Effector memory CD4-positive, alpha-beta T cell (primary cell): ENCODE data around the gene PPP6R1.

ENCODE experiments used
- DNase-seq, 3 donors: peaks; one replicate each; pipeline ENCODE4 v3.0.0-alpha.2; 2020
- H3K27ac ChIP-seq: 2 replicates; pipeline ENCODE4 v1.7.0; 2013; ENCODE audit warnings: mild to moderate bottlenecking, low read length, moderate library complexity; ENCODE audit not compliant: insufficient read depth, poor library complexity, severe bottlenecking
- H3K27me3 ChIP-seq: replicated peaks from 2 replicates; pipeline ENCODE4 v1.7.0; 2013; ENCODE audit warnings: mild to moderate bottlenecking, low read length; ENCODE audit not compliant: insufficient read depth, control insufficient read depth, poor library complexity, severe bottlenecking
- H3K36me3 ChIP-seq: 2 replicates; pipeline ENCODE4 v1.7.0; 2013; ENCODE audit warnings: mild to moderate bottlenecking, low read length, moderate library complexity; ENCODE audit not compliant: control insufficient read depth, insufficient read depth
- H3K4me1 ChIP-seq: 2 replicates; pipeline ENCODE4 v1.7.0; 2013; ENCODE audit warnings: low read length, mild to moderate bottlenecking; ENCODE audit not compliant: control insufficient read depth, insufficient read depth, poor library complexity, severe bottlenecking
- H3K4me3 ChIP-seq: 2 replicates; pipeline ENCODE4 v1.7.0; 2013; ENCODE audit warnings: low read length, low read depth, mild to moderate bottlenecking; ENCODE audit not compliant: insufficient read depth, poor library complexity, severe bottlenecking
- H3K9me3 ChIP-seq: 2 replicates; pipeline ENCODE4 v1.7.0; 2013; ENCODE audit warnings: mild to moderate bottlenecking, low read length, moderate library complexity; ENCODE audit not compliant: control insufficient read depth

Gene PPP6R1

DNA sequence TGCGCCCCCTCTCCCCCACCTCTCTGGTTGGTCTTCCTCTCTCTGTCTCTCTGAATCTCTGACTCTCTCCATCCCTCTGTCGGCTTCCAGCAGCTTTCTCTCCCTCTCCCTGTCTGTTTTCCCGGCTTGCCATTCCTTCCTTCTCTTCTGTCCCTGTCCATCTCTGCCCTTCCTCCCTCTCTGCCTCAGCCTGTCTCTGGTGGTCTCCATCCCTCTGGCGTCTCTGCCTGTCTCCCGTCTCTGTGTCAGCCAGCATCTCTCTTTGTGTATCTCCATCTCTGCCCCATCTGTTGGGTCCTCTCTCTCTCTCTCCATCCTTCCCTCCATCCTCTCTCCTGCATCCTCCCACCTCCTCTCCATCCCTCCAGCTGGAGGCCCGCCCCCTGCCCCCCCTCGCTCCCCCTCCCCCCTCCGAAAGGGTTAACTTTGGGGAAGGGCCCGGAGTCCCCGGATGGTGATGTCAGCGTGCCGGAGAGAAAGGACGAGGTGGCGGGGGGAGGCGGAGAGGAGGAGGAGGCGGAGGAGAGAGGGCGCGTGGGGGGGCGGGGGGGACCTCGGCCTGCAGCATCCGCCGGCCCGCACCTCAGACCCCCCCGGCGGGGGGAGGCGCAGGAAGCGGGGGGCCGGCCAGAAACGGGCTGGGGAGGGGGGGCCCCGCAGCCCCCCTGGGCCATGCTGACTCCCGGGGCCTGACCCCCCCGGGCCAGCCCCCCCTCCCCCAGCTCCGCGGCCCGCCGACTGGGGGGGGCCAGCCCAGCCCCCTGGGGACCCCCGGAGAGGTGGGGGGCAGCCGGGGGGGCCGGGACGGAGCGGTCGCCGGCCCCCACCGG, 24.9 kb upstream of the PPP6R1 start, which contains the start of gene BRSK1:
BRSK1 (plus strand) TSS at position 450 of the 830 bp plus-strand sequence. CDS start 446 bp downstream, outside the sequence.
- no peaks in the 10 kb centered on the region for H3K36me3 ChIP-seq
- H3K4me1 ChIP-seq, result peaks cover 13% of the 10 kb centered on the region
- no peak within 1 kb of the TSS for H3K4me3 ChIP-seq
- H3K9me3 ChIP-seq, result no peaks in the 10 kb centered on the region
- DNase-seq, result no peak
- peak within 1 kb of the TSS; percentile 18 for H3K27ac ChIP-seq
- H3K27me3 ChIP-seq, result no peaks in the 10 kb centered on the region

- no peaks in the 10 kb centered on the region for H3K27me3 ChIP-seq
- H3K4me3 ChIP-seq, result peak within 1 kb of the TSS; percentile 84
- peaks cover 15% of the 10 kb centered on the region for H3K36me3 ChIP-seq
- peak; percentile 93 to 96 (median 93) for DNase-seq
- H3K9me3 ChIP-seq, result no peaks in the 10 kb centered on the region
- peaks cover 13% of the 10 kb centered on the region for H3K4me1 ChIP-seq
- peak within 1 kb of the TSS; percentile 75 for H3K27ac ChIP-seq
Measured at GRCh38 chr19:55279770-55280643, 21.2 kb upstream of the PPP6R1 start, which contains the start of gene HSPBP1. Gene HSPBP1 (minus strand): TSS chr19:55280110. CDS start chr19:55279608, 502 bp downstream.

- Histone ChIP-seq H3K36me3 (peaks cover 15% of the 10 kb centered on the region), H3K4me1 (peaks cover 13% of the 10 kb centered on the region), H3K27ac (peak overlapping the region; percentile 75), H3K27me3 (no peaks in the 10 kb centered on the region), H3K4me3 (peak overlapping the region; percentile 84), H3K9me3 (no peaks in the 10 kb centered on the region)
- no peak for DNase-seq
Measured at GRCh38 chr19:55279340-55279739, 20.5 kb upstream of the PPP6R1 start.

DNA sequence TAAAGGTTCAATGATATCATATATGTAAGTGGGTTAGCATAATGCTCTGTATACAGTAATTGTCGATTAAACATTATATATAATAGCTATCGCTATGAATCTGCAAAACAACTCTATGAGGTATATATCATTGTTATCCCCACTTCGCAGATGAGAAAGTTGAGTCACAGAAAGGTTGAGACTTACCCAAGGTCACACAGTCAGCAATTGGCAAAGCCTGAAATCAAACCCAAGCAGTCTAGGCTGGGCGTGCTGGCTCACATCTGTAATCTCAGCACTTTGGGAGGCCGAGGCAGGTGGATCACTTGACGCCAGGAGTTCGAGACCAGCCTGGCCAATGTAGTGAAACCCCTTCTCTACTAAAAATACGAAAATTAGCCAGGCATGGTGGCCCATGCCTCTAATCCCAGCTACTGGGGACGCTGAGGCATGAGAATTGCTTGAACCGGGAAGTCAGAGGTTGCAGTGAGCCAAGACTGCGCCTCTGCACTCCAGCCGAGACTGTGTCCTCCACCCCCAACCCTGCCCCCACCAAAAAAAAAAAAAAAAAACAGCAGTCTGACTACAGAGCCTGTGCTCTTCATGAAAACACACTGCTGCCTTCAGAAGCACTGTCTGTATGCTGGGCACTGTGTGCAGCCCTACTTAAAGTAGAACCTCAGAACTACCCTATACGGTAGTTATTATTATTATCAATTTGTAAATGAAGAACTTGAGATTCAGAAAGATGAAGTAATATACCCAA, 19.7 kb upstream of the PPP6R1 start:
- Histone ChIP-seq H3K27me3 (no peaks in the 10 kb centered on the region), H3K27ac (no peak overlapping the region), H3K4me1 (peaks cover 13% of the 10 kb centered on the region), H3K9me3 (no peaks in the 10 kb centered on the region), H3K4me3 (no peak overlapping the region), H3K36me3 (peaks cover 20% of the 10 kb centered on the region)
- DNase-seq, result no peak

DNA sequence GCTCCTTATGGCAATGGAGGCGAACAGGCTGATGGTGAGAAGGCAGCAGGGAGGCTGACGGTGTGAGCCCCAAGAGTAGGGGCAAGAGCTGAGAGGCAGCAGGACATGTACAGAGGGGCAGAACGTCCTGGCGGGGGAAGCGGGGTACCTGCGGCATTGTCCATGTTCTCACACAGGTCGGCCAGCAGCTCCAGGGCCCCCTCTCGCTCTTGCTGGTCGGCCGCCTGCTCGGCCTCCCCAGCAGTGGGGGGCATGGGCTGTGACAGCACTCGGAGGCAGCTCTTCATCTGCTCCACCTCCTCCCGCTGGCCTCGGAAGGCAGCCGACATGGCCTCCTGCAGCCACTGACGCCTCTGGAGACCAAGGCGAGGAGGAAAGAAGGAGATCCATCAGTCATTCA, 18.7 kb upstream of the PPP6R1 start:
- Histone ChIP-seq H3K9me3 (no peaks in the 10 kb centered on the region), H3K4me1 (peaks cover 13% of the 10 kb centered on the region), H3K27ac (no peak overlapping the region), H3K36me3 (peaks cover 29% of the 10 kb centered on the region), H3K4me3 (no peak overlapping the region), H3K27me3 (no peaks in the 10 kb centered on the region)
- no peak for DNase-seq

GRCh38 chr19:55276720-55277430, 18.1 kb upstream of the PPP6R1 start:
- H3K27me3 ChIP-seq, result no peaks in the 10 kb centered on the region

DNA sequence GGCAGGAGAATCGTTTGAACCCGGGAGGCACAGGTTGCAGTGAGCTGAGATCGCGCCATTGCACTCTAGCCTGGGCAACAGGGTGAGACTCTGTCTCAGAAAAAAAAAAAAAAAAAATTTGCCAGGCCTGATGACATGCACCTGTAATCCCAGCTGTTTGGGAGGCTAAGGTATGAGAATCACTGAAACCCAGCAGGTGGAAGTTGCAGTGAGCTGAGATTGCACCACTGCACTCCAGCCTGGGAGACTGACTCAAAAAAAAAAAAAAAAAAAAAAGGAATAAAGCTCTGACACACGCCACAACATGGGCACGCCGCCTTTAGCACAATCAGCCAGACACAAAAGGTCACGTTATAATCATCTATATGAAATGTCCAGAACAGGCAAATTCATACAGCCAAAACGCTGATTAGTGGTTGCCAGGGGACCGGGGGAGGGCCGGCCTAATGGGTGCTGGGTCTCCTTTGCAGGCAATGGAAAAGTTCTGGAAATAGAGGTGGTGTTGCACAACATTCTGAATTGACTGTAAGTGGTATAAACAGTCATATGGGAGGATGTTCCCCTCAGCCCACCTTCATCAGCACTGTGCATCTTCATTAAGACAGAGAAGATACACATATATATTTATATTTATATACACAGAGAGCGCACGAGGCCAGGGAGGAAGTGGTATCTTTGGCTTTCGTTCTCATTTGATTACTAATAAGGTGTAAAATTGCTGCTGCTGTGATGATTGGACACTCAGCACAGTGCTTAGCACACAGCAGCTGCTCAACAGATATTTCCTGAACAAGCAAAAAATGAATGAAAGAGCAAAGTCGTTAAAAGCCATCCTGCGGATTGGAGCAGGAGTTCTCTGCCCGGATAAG, 17.3 kb upstream of the PPP6R1 start:
- Histone ChIP-seq H3K36me3 (peaks cover 29% of the 10 kb centered on the region), H3K4me1 (peaks cover 13% of the 10 kb centered on the region), H3K4me3 (no peak overlapping the region), H3K9me3 (no peaks in the 10 kb centered on the region), H3K27me3 (no peaks in the 10 kb centered on the region), H3K27ac (no peak overlapping the region)
- DNase-seq, result no peak

More at GRCh38 chr19:55276720-55277430, 18.1 kb upstream of the PPP6R1 start:
- Histone ChIP-seq H3K36me3 (peaks cover 29% of the 10 kb centered on the region), H3K4me1 (peaks cover 13% of the 10 kb centered on the region), H3K27ac (no peak overlapping the region), H3K9me3 (no peaks in the 10 kb centered on the region), H3K4me3 (no peak overlapping the region)
- no peak for DNase-seq

- DNase-seq, result no peak
- Histone ChIP-seq H3K4me1 (peaks cover 2% of the 10 kb centered on the region), H3K4me3 (no peak overlapping the region), H3K36me3 (peaks cover 29% of the 10 kb centered on the region), H3K27me3 (no peaks in the 10 kb centered on the region), H3K27ac (no peak overlapping the region), H3K9me3 (no peaks in the 10 kb centered on the region)
Measured at GRCh38 chr19:55273978-55274707, 15.3 kb upstream of the PPP6R1 start.
